Lung microvascular endothelial cell (primary cell): ENCODE measurements around the gene GABRB3. TPM values are rescaled to one million over a fixed set of nuclear protein-coding genes. Genes with fewer than 3 reads are reported as not detected.

Experiments used
- DNase-seq, 2 donors: peaks; one replicate each; pipeline versions ENCODE4 v3.0.0 to v3.0.0-alpha.2; 2010; ENCODE audit warnings: low read depth in 2 of 2
- total RNA-seq: library from RNA; depleted of rRNA; stranded (reverse); fragments of >200 nt; gene quantifications from 2 replicates; pipeline ENCODE4 v1.2.1, GENCODE V29; 2014

GABRB3 gene
- total RNA-seq, 1 donor from 2014 or later: 0.40 TPM

GRCh38 chr15:26631894-26632293 lies 141.0 kb downstream of the GABRB3 start:
- no peak for DNase-seq

- DNase-seq: no peak
Measured at GRCh38 chr15:26630857-26631256, 142.0 kb downstream of the GABRB3 start.

GRCh38 chr15:26628879-26629529 lies 143.9 kb downstream of the GABRB3 start:
- no peak for DNase-seq

- DNase-seq: no peak
Measured at GRCh38 chr15:26628071-26628470, 144.8 kb downstream of the GABRB3 start.

GRCh38 chr15:26624128-26624527 lies 148.7 kb downstream of the GABRB3 start:
- DNase-seq: no peak

GRCh38 chr15:26623071-26623470 lies 149.8 kb downstream of the GABRB3 start:
- DNase-seq: no peak

GRCh38 chr15:26621816-26622215 lies 151.1 kb downstream of the GABRB3 start:
- DNase-seq: no peak

GRCh38 chr15:26620528-26621458 lies 152.1 kb downstream of the GABRB3 start:
- DNase-seq: peak in 1 of 2 donors; percentile 1

GRCh38 chr15:26615927-26616302 lies 157.0 kb downstream of the GABRB3 start:
- no peak for DNase-seq

- no peak for DNase-seq
Measured at GRCh38 chr15:26615188-26615926, 157.5 kb downstream of the GABRB3 start.

- DNase-seq: no peak
Measured at GRCh38 chr15:26614734-26615133, 158.1 kb downstream of the GABRB3 start.

- no peak for DNase-seq
Measured at GRCh38 chr15:26598704-26599103, 174.2 kb downstream of the GABRB3 start.

- no peak for DNase-seq
Measured at GRCh38 chr15:26595611-26596010, 177.3 kb downstream of the GABRB3 start.

- DNase-seq: no peak
Measured at GRCh38 chr15:26590676-26591075, 182.2 kb downstream of the GABRB3 start.

GRCh38 chr15:26582840-26583239 lies 190.0 kb downstream of the GABRB3 start:
- no peak for DNase-seq

- DNase-seq: no peak
Measured at GRCh38 chr15:26580943-26581342, 191.9 kb downstream of the GABRB3 start.

GRCh38 chr15:26572602-26573350 lies 200.1 kb downstream of the GABRB3 start:
- no peak for DNase-seq

GRCh38 chr15:26571346-26571745 lies 201.5 kb downstream of the GABRB3 start:
- DNase-seq: no peak

- no peak for DNase-seq
Measured at GRCh38 chr15:26565542-26565941, 207.3 kb downstream of the GABRB3 start.

GRCh38 chr15:26564361-26564760 lies 208.5 kb downstream of the GABRB3 start:
- no peak for DNase-seq

- no peak for DNase-seq
Measured at GRCh38 chr15:26562336-26562735, 210.5 kb downstream of the GABRB3 start.
